CD14-positive monocyte (primary cell): ENCODE results near the gene RHOBTB1. TPM values are rescaled to one million over a fixed set of nuclear protein-coding genes. Genes with fewer than 3 reads are reported as not detected.

Experiments used
- DNase-seq, 3 donors: peaks; one replicate each; pipeline ENCODE4 v3.0.0-alpha.2; 2011 to 2022
- H2AFZ ChIP-seq: 2 replicates; pipeline ENCODE4 v1.6.0; 2012; ENCODE audit warnings: mild to moderate bottlenecking, low read depth, low read length, inconsistent platforms; ENCODE audit not compliant: insufficient read depth, poor library complexity, severe bottlenecking
- H3K27ac ChIP-seq, 2 donors: 1 replicate in 1 of 2; 2 replicates in 1 of 2; pipeline ENCODE4 v1.5.1; 2012 to 2013; ENCODE audit warnings: low read length in 2 of 2, control low read depth in 1 of 2, inconsistent platforms in 1 of 2, low read depth in 1 of 2, mild to moderate bottlenecking in 1 of 2
- H3K27me3 ChIP-seq, 2 donors: one replicate each; pipeline versions ENCODE4 v1.6.0 to v1.6.1; 2011 to 2013; ENCODE audit warnings: low read length in 2 of 2; ENCODE audit not compliant: control insufficient read depth in 2 of 2, insufficient read depth in 2 of 2
- H3K36me3 ChIP-seq, 2 donors: replicated peaks in 1 of 2; 1 replicate in 1 of 2; 2 replicates in 1 of 2; pipeline versions ENCODE4 v1.5.1 to v1.6.1; 2012 to 2013; ENCODE audit warnings: low read length in 2 of 2, control low read depth in 1 of 2, inconsistent platforms in 1 of 2, mild to moderate bottlenecking in 1 of 2; ENCODE audit not compliant: insufficient read depth in 2 of 2, control insufficient read depth in 1 of 2
- H3K4me1 ChIP-seq, 2 donors: 1 replicate in 1 of 2; 2 replicates in 1 of 2; pipeline versions ENCODE4 v1.5.1 to v1.6.1; 2012 to 2013; ENCODE audit warnings: low read length in 2 of 2, control low read depth in 1 of 2, inconsistent platforms in 1 of 2, mild to moderate bottlenecking in 1 of 2, moderate library complexity in 1 of 2; ENCODE audit not compliant: insufficient read depth in 2 of 2, control insufficient read depth in 1 of 2
- H3K4me2 ChIP-seq: replicated peaks from 2 replicates; pipeline ENCODE3; 2012; ENCODE audit warnings: low read length, moderate library complexity, mild to moderate bottlenecking; ENCODE audit not compliant: poor library complexity, severe bottlenecking; ENCODE audit errors: extremely low read depth
- H3K4me3 ChIP-seq, 3 experiments: fragments of 200-600 bp in 1 of 3; sonication (generic) in 1 of 3; replicated peaks in 1 of 3; 1 replicate in 2 of 3; 2 replicates in 1 of 3; pipeline ENCODE4 v1.5.1; 2011 to 2013; ENCODE audit warnings: low read length in 3 of 3, mild to moderate bottlenecking in 3 of 3, control low read depth in 2 of 3, low read depth in 2 of 3, inconsistent platforms in 1 of 3, moderate library complexity in 1 of 3
- H3K79me2 ChIP-seq: 2 replicates; pipeline ENCODE4 v1.6.0; 2012; ENCODE audit warnings: mild to moderate bottlenecking, control low read depth, inconsistent platforms, low read length, moderate library complexity; ENCODE audit not compliant: insufficient read depth
- H3K9ac ChIP-seq: 2 replicates; pipeline ENCODE4 v1.6.0; 2017; ENCODE audit warnings: low read length, mild to moderate bottlenecking; ENCODE audit not compliant: insufficient read depth, poor library complexity, severe bottlenecking
- H3K9me3 ChIP-seq, 2 donors: replicated peaks in 1 of 2; 1 replicate in 1 of 2; 2 replicates in 1 of 2; pipeline versions ENCODE4 v1.5.1 to v1.6.1; 2012 to 2013; ENCODE audit warnings: low read length in 2 of 2, control low read depth in 1 of 2; ENCODE audit not compliant: control insufficient read depth in 1 of 2, insufficient read depth in 1 of 2
- H4K20me1 ChIP-seq: 2 replicates; pipeline ENCODE4 v1.6.0; 2012; ENCODE audit warnings: mild to moderate bottlenecking, low read length, control low read depth, moderate library complexity; ENCODE audit not compliant: insufficient read depth
- H3K27ac Mint-ChIP-seq, 7 donors: one replicate each; pipeline ENCODE4 v1.8.0; 2020; ENCODE audit warnings: mild to moderate bottlenecking in 7 of 7, mixed read lengths in 7 of 7, moderate library complexity in 6 of 7, inconsistent platforms in 2 of 7
- H3K27me3 Mint-ChIP-seq, 3 donors: one replicate each; pipeline ENCODE4 v1.8.0; 2021 to 2022; ENCODE audit warnings: low read depth in 3 of 3, mild to moderate bottlenecking in 3 of 3, mixed read lengths in 3 of 3, moderate library complexity in 3 of 3, inconsistent platforms in 1 of 3
- H3K36me3 Mint-ChIP-seq, 2 donors: one replicate each; pipeline ENCODE4 v1.8.0; 2020; ENCODE audit warnings: mixed read lengths in 2 of 2, inconsistent platforms in 1 of 2, mild to moderate bottlenecking in 1 of 2
- H3K4me1 Mint-ChIP-seq: one replicate; pipeline ENCODE4 v1.8.0; 2020; ENCODE audit warnings: mild to moderate bottlenecking, mixed read lengths
- H3K4me3 Mint-ChIP-seq, 2 donors: one replicate each; pipeline ENCODE4 v1.8.0; 2020; ENCODE audit warnings: mild to moderate bottlenecking in 2 of 2, mixed read lengths in 2 of 2, moderate library complexity in 1 of 2
- H3K9me3 Mint-ChIP-seq, 7 donors: one replicate each; pipeline ENCODE4 v1.8.0; 2020 to 2022; ENCODE audit warnings: mixed read lengths in 7 of 7, mild to moderate bottlenecking in 6 of 7, moderate library complexity in 6 of 7, inconsistent platforms in 2 of 7
- CTCF ChIP-seq: fragments of 200-600 bp; IDR thresholded peaks from one replicate; pipeline ENCODE4 v1.8.0; 2022; ENCODE audit warnings: antibody characterized with exemption, mild to moderate bottlenecking
- WGBS: methylation state at CpG from one replicate; pipeline ENCODE4 v1.1.5; 2013; ENCODE audit warnings: missing lambda C conversion rate; ENCODE audit not compliant: insufficient coverage; 5-methylcytosine and 5-hydroxymethylcytosine counted together
- intact Hi-C, 2 donors: fragments of 100-400 bp; cut with micrococcal nuclease; formaldehyde crosslinking; loops; one replicate each; pipeline versions ENCODE4 v1.15.0 to v1.15.1; 2023
- polyA plus RNA-seq, 3 donors: library from polyadenylated mRNA; depleted of rRNA in 1 of 3; unstranded in 2 of 3; stranded (reverse) in 1 of 3; fragments of 300-500 nt in 2 of 3; fragments of >200 nt in 1 of 3; fragmentation: Illumina TruSeq in 2 of 3; gene quantifications; 1 replicate in 2 of 3; 2 replicates in 1 of 3; pipeline ENCODE4 v1.2.3, GENCODE V29; 2012 to 2021

The RHOBTB1 gene
- polyA plus RNA-seq, 3 donors, result 0.41 to 0.96 (median 0.62) TPM

- no peak for TF ChIP-seq CTCF
- H3K9me3 ChIP-seq, result no peaks in the 10 kb centered on the region
- no peaks in the 10 kb centered on the region for H3K36me3 ChIP-seq
- H4K20me1 ChIP-seq, result no peaks in the 10 kb centered on the region
- no peak for DNase-seq
- Mint-ChIP-seq H3K27ac (no peak overlapping the region), H3K4me3 (no peak overlapping the region), H3K27me3 (peaks cover 0 to 2% (median 0%) of the 10 kb centered on the region in 3 donors), H3K9me3 (peaks cover 0 to under 1% (median 0%) of the 10 kb centered on the region in 7 donors), H3K4me1 (peaks cover 7% of the 10 kb centered on the region), H3K36me3 (no peaks in the 10 kb centered on the region)
- H3K27ac ChIP-seq, result no peak overlapping the region
- H3K79me2 ChIP-seq, result no peaks in the 10 kb centered on the region
- no peak overlapping the region for H3K9ac ChIP-seq
- WGBS, result no CpG with 5 or more reads among the region's 5 CpGs
- H3K27me3 ChIP-seq, result no peaks in the 10 kb centered on the region
- H3K4me1 ChIP-seq, result peaks cover 6 to 7% of the 10 kb centered on the region in 2 donors
- no peak overlapping the region for H3K4me3 ChIP-seq
- H3K4me2 ChIP-seq, result no peak overlapping the region
- no peak overlapping the region for H2AFZ ChIP-seq
- intact Hi-C loops, result no loop called here
Measured at GRCh38 chr10:60937784-60938654, 6.0 kb downstream of the RHOBTB1 start.

GRCh38 chr10:60937022-60937421 lies 7.0 kb downstream of the RHOBTB1 start:
- no peak overlapping the region for H2AFZ ChIP-seq
- no peak for TF ChIP-seq CTCF
- Mint-ChIP-seq H3K36me3 (no peaks in the 10 kb centered on the region), H3K4me1 (peaks cover 3% of the 10 kb centered on the region), H3K9me3 (no peaks in the 10 kb centered on the region), H3K27me3 (peaks cover 0 to 2% (median 0%) of the 10 kb centered on the region in 3 donors), H3K4me3 (no peak overlapping the region), H3K27ac (no peak overlapping the region)
- DNase-seq, result no peak
- 52% methylated on average over 3 of the region's 4 CpGs for WGBS
- intact Hi-C loops, result no loop called here
- H3K4me1 ChIP-seq, result no peaks in the 10 kb centered on the region
- no peak overlapping the region for H3K27ac ChIP-seq
- H3K36me3 ChIP-seq, result no peaks in the 10 kb centered on the region
- H4K20me1 ChIP-seq, result no peaks in the 10 kb centered on the region
- H3K4me2 ChIP-seq, result no peak overlapping the region
- no peaks in the 10 kb centered on the region for H3K9me3 ChIP-seq
- no peaks in the 10 kb centered on the region for H3K79me2 ChIP-seq
- no peak overlapping the region for H3K9ac ChIP-seq
- H3K27me3 ChIP-seq, result no peaks in the 10 kb centered on the region
- H3K4me3 ChIP-seq, result no peak overlapping the region
